ENCODE measurements around the gene SLC39A6.

- no peak for TF ChIP-seq EZH2 (IDR thresholded peaks at IDR 0.05)
- no peak for TF ChIP-seq POLR2AphosphoS5 (IDR thresholded peaks at IDR 0.05; ENCODE audit: borderline replicate concordance, low read depth, low read length)
- TF ChIP-seq FOXP2 (optimal IDR thresholded peaks at IDR 0.05; ENCODE audit: control extremely low read depth, extremely low read length, insufficient read depth), result no peak
Measured at GRCh38 chr18:36162981-36163380, 33.8 kb upstream of the SLC39A6 start.

All from SK-N-MC (cell line).